NCI-H1105 (cell line): Measurements from ENCODE around the gene TRIM66.

Experiments used
- DNase-seq: peaks from one replicate; lab custom pipeline; 2025; lab: John Stamatoyannopoulos, UW

TRIM66 gene

GRCh38 chr11:8682303-8683114 lies at the start of gene TRIM66, which contains the start of gene RPL27A:
Gene TRIM66 (minus strand): TSS chr11:8682665. CDS start chr11:8672274, 10,391 bp downstream.
Gene RPL27A (plus strand): TSS chr11:8682792. CDS start chr11:8682814, 22 bp downstream.
- DNase-seq, result peak; percentile 97

- DNase-seq, result no peak
Measured at GRCh38 chr11:8731647-8732323, 49.3 kb upstream of the TRIM66 start.

- no peak for DNase-seq
Measured at GRCh38 chr11:8730697-8731020, 48.2 kb upstream of the TRIM66 start.

GRCh38 chr11:8729837-8730696 lies 47.6 kb upstream of the TRIM66 start:
- no peak for DNase-seq

- no peak for DNase-seq
Measured at GRCh38 chr11:8729067-8729466, 46.6 kb upstream of the TRIM66 start.

- DNase-seq, result no peak
Measured at GRCh38 chr11:8728563-8728962, 46.1 kb upstream of the TRIM66 start.

- DNase-seq, result no peak
Measured at GRCh38 chr11:8726395-8726794, 43.9 kb upstream of the TRIM66 start.

GRCh38 chr11:8724682-8725081 lies 42.2 kb upstream of the TRIM66 start:
- DNase-seq, result no peak

- DNase-seq, result no peak
Measured at GRCh38 chr11:8723711-8724110, 41.2 kb upstream of the TRIM66 start.

GRCh38 chr11:8722809-8723208 lies 40.3 kb upstream of the TRIM66 start:
- DNase-seq, result no peak

- DNase-seq, result no peak
Measured at GRCh38 chr11:8721609-8722500, 39.4 kb upstream of the TRIM66 start.

- no peak for DNase-seq
Measured at GRCh38 chr11:8720868-8721608, 38.6 kb upstream of the TRIM66 start.

- no peak for DNase-seq
Measured at GRCh38 chr11:8720352-8720751, 37.9 kb upstream of the TRIM66 start.

- no peak for DNase-seq
Measured at GRCh38 chr11:8719721-8720120, 37.3 kb upstream of the TRIM66 start.

GRCh38 chr11:8719211-8719649 lies 36.8 kb upstream of the TRIM66 start:
- DNase-seq, result no peak

- no peak for DNase-seq
Measured at GRCh38 chr11:8717876-8718753, 35.6 kb upstream of the TRIM66 start.

- no peak for DNase-seq
Measured at GRCh38 chr11:8717544-8717875, 35.0 kb upstream of the TRIM66 start.

GRCh38 chr11:8715501-8715900 lies 33.0 kb upstream of the TRIM66 start:
- DNase-seq, result no peak

- DNase-seq, result no peak
Measured at GRCh38 chr11:8714622-8715225, 32.3 kb upstream of the TRIM66 start.
